Pancreas (tissue), 10 donors: ENCODE results near the gene CD79A. TPM values are rescaled to one million over a fixed set of nuclear protein-coding genes. Genes with fewer than 3 reads are reported as not detected.
A peak's percentile ranks its signal among the peaks of the same experiment; 100 is the strongest.
"Not testable (repeated sequence)": the region's sequence is repeated elsewhere in the genome, so short reads cannot be mapped to it uniquely, and the experiment has no call there.

Experiments
- ATAC-seq, 4 donors: fragments of 200-7000 bp; cut with Tn5 transposase; one replicate each; pipeline versions ENCODE4 v1.8.0 to v1.9.1; 2020; ENCODE audit warnings: mild to moderate bottlenecking in 4 of 4, moderate library complexity in 4 of 4
- DNase-seq, 6 donors: peaks; one replicate each; pipeline ENCODE4 v3.0.0-alpha.2; 2020
- FAIRE-seq: peaks from 2 replicates; lab custom pipeline; 2012; peaks lifted over from hg19 to GRCh38; lab: Jason Lieb, UNC
- H3K27ac ChIP-seq, 4 donors: fragments of 200-600 bp; sonication (generic); 1 replicate in 3 of 4; 2 replicates in 1 of 4; pipeline versions ENCODE4 v1.5.0 to v1.8.0; 2020
- H3K27me3 ChIP-seq, 4 donors: fragments of 200-600 bp; one replicate each; pipeline ENCODE4 v1.8.0; 2021
- H3K36me3 ChIP-seq, 3 donors: fragments of 200-600 bp; sonication (generic) in 1 of 3; one replicate each; pipeline versions ENCODE4 v1.5.0 to v1.8.0; 2020 to 2021
- H3K4me1 ChIP-seq, 3 donors: fragments of 200-600 bp; one replicate each; pipeline ENCODE4 v1.8.0; 2021
- H3K4me3 ChIP-seq, 4 donors: fragments of 200-600 bp; sonication (generic) in 2 of 4; one replicate each; pipeline versions ENCODE4 v1.5.0 to v1.8.0; 2020 to 2021
- H3K9me3 ChIP-seq, 4 donors: fragments of 200-600 bp; one replicate each; pipeline ENCODE4 v1.8.0; 2021
- CTCF ChIP-seq, 4 donors: fragments of 200-600 bp; sonication (generic) in 3 of 4; IDR thresholded peaks; one replicate each; pipeline versions ENCODE4 v1.5.0 to v1.8.0; 2021; ENCODE audit warnings: antibody characterized with exemption in 4 of 4
- WGBS, 2 donors: extraction: QIAGEN DNeasy Blood & Tissue Kit; methylation state at CpG; one replicate each; pipeline ENCODE4 v1.1.7; 2013; 5-methylcytosine and 5-hydroxymethylcytosine counted together
- intact Hi-C, 3 donors: fragments of 100-400 bp; cut with DNase I; formaldehyde crosslinking; loops; one replicate each; pipeline versions ENCODE4 v1.11.1 to v1.14.2; 2022
- polyA plus RNA-seq, 2 donors: library from polyadenylated mRNA; stranded (reverse); fragments of 200-250 nt; gene quantifications; one replicate each; pipeline ENCODE4 v1.2.3, GENCODE V29; 2013
- total RNA-seq, 6 donors: library from RNA; stranded (reverse); fragmentation: NEBNext Ultra II Directional in 4 of 6; extraction: Animal tissue kit (Norgen Biotek cat#: 25700) in 4 of 6; gene quantifications; one replicate each; pipeline versions ENCODE4 v1.2.1 to v1.2.4, GENCODE V29; 2021 to 2023
- donor health status: healthy with polysubstance abuse.
- donor health status: DM: no; HTN: no; CAD: no; lungs with moderate emphysema.
- donor health status: DM: no; HTN: no; CAD: no.
- donor health status: control.
- donor health status: control.
- donor health status: Bipolar disorder and iron deficiency.
- donor health status: DM: yes; HTN: yes; CAD: no.
- donor health status: DM: no; HTN: no; CAD: no.
- donor health status: DM: no; HTN: no; CAD: no.
- donor health status: DM: yes; HTN: yes; CAD: no.

The CD79A gene
- total and polyA plus RNA-seq, 8 donors, result 0.11 to 1.00 (median 0.28) TPM; not detected in 1

- no peak for TF ChIP-seq CTCF (IDR thresholded peaks at IDR 0.05)
- Histone ChIP-seq H3K27me3 (peaks cover 0 to 7% (median 0%) of the 10 kb centered on the region in 4 donors), H3K9me3 (no peaks in the 10 kb centered on the region), H3K4me3 (no peak overlapping the region), H3K4me1 (no peaks in the 10 kb centered on the region), H3K36me3 (no peaks in the 10 kb centered on the region), H3K27ac (no peak overlapping the region)
- DNase-seq, result peak in 1 of 6 donors; percentile 73
- intact Hi-C loops, result no loop called here
- ATAC-seq, result peak in 3 of 4 donors; percentile 6 to 17 (median 17)
- WGBS, 2 donors, result 2 to 3% methylated on average over 27 to 51 of the region's 51 CpGs
- no peak for FAIRE-seq
Observed at GRCh38 chr19:41912899-41913537, 35.9 kb downstream of the CD79A start.

- no peak for TF ChIP-seq CTCF (IDR thresholded peaks at IDR 0.05)
- intact Hi-C loops, result no loop called here
Observed at GRCh38 chr19:41913538-41914423, 36.7 kb downstream of the CD79A start.

GRCh38 chr19:41914424-41914834, 37.4 kb downstream of the CD79A start:
- H3K27me3 ChIP-seq, ATAC-seq, FAIRE-seq, DNase-seq, H3K4me3 ChIP-seq, intact Hi-C loops, H3K4me1 ChIP-seq, H3K9me3 ChIP-seq, H3K27ac ChIP-seq, H3K36me3 ChIP-seq: not testable (repeated sequence)
- WGBS, 2 donors, result 6 to 15% methylated on average over 5 of the region's 5 CpGs

More at GRCh38 chr19:41913538-41914423, 36.7 kb downstream of the CD79A start:
- Histone ChIP-seq H3K27ac (no peak overlapping the region), H3K4me1 (no peaks in the 10 kb centered on the region), H3K36me3 (no peaks in the 10 kb centered on the region), H3K4me3 (no peak overlapping the region), H3K27me3 (peaks cover 0 to 7% (median 0%) of the 10 kb centered on the region in 4 donors), H3K9me3 (no peaks in the 10 kb centered on the region)
- FAIRE-seq (no peak), ATAC-seq (no peak), DNase-seq (peak in 1 of 6 donors; percentile 39)
- 9 to 10% methylated on average over 21 of the region's 21 CpGs for WGBS, 2 donors

GRCh38 chr19:41915021-41915775, 38.1 kb downstream of the CD79A start:
- Histone ChIP-seq H3K9me3 (no peaks in the 10 kb centered on the region), H3K4me3 (no peak overlapping the region), H3K27ac (no peak overlapping the region), H3K4me1 (no peaks in the 10 kb centered on the region), H3K36me3 (no peaks in the 10 kb centered on the region), H3K27me3 (peaks cover 0 to 7% (median 0%) of the 10 kb centered on the region in 4 donors)
- ATAC-seq (no peak), DNase-seq (peak in 1 of 6 donors; percentile 42), FAIRE-seq (no peak)
- intact Hi-C loops, result no loop called here
- no peak for TF ChIP-seq CTCF (IDR thresholded peaks at IDR 0.05)
- WGBS, 2 donors, result 7% methylated on average over 38 of the region's 38 CpGs
